Measurements from ENCODE around the gene ANXA10. TPM values are rescaled to one million over a fixed set of nuclear protein-coding genes. Genes with fewer than 3 reads are reported as not detected.

Gene ANXA10
- polyA plus RNA-seq, 1 of the 3 experiments (the other 2 are of a cell fraction) = 0.23 TPM

DNA sequence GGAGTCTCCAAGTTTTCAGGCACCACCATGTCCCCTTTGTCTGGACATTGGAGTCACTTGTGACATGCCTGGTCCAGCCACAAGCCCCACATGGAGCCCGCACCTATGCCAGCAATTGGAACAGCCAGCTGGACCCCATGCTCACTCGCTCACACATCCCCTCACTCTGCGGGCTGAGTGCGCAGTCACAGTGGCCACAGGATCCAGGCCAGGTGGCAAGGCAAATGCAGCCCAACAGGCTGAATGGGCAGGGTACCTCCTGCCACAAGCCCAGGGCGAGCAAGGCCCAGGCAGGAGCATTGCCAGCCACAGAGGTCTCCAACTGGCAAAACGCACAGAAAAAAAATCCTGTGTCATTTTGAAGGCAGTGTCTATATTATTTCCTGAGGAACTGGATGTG is 82.0 kb downstream of the ANXA10 start:
- 91% methylated on average over 6 of the region's 6 CpGs for WGBS (ENCODE audit: low lambda C conversion rate)
- Histone ChIP-seq H3F3A (replicated peaks; ENCODE audit: insufficient read depth) (no peaks in the 10 kb centered on the region), H3K27ac (ENCODE audit: low read depth in 2 of 2, low read length in 1 of 2) (no peak overlapping the region), H3K36me3 (replicated peaks in 1 of 2; ENCODE audit: control insufficient read depth in 1 of 2, insufficient read depth in 2 of 2, low read length in 1 of 2) (no peaks in the 10 kb centered on the region), H4K20me1 (ENCODE audit: insufficient read depth) (no peaks in the 10 kb centered on the region), H3K9me3 (no peaks in the 10 kb centered on the region), H3K79me2 (ENCODE audit: insufficient read depth) (no peaks in the 10 kb centered on the region), H3K9me2 (no peaks in the 10 kb centered on the region), H3K4me2 (no peak overlapping the region), H3K4me3 (ENCODE audit: low read depth in 2 of 2, low read length in 1 of 2) (no peak overlapping the region), H3K9ac (no peak overlapping the region), H3K4me1 (ENCODE audit: control insufficient read depth in 1 of 2, insufficient read depth in 2 of 2, low read depth in 1 of 2, low read length in 1 of 2) (no peaks in the 10 kb centered on the region), H3K27me3 (ENCODE audit: insufficient read depth) (no peaks in the 10 kb centered on the region), H2AFZ (ENCODE audit: low read depth) (no peak overlapping the region)
- POLR2A ChIA-PET = no interaction called here
- DNase-seq = no peak
- CTCF ChIA-PET = interaction anchor here (1.7 to 1.9 kb wide), 2 partner anchors 9 to 21 kb away, joined by 6 to 7 read pairs; no protein-coding TSS in a partner anchor
- TF ChIP-seq, protein P1, sequence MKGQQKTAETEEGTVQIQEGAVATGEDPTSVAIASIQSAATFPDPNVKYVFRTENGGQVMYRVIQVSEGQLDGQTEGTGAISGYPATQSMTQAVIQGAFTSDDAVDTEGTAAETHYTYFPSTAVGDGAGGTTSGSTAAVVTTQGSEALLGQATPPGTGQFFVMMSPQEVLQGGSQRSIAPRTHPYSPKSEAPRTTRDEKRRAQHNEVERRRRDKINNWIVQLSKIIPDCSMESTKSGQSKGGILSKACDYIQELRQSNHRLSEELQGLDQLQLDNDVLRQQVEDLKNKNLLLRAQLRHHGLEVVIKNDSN (IDR thresholded peaks at IDR 0.05; ENCODE audit: borderline replicate concordance, low read depth) = no peak
- TF ChIP-seq RXRA (IDR thresholded peaks at IDR 0.05; ENCODE audit: borderline replicate concordance, low read depth) (no peak), RAD21 (IDR thresholded peaks at IDR 0.05; ENCODE audit: low read length) (no peak), EZH2phosphoT487 (IDR thresholded peaks at IDR 0.05; ENCODE audit: borderline replicate concordance, low read depth) (no peak), TAF1 (IDR thresholded peaks at IDR 0.05; ENCODE audit: borderline replicate concordance, low read depth, low read length) (no peak), EP300 (IDR thresholded peaks at IDR 0.05; ENCODE audit: borderline replicate concordance in 1 of 2, low read depth in 1 of 2, low read length in 1 of 2) (no peak), ELF1 (IDR thresholded peaks at IDR 0.05) (no peak), GATA2 (CRISPR knock-in tag; IDR thresholded peaks at IDR 0.05) (no peak), TCF12 (IDR thresholded peaks at IDR 0.05) (no peak), RCOR1 (IDR thresholded peaks at IDR 0.05; ENCODE audit: low read length) (no peak), FOXJ3 (CRISPR knock-in tag; IDR thresholded peaks at IDR 0.05) (no peak), JUND (IDR thresholded peaks at IDR 0.05) (no peak), YY1 (IDR thresholded peaks at IDR 0.05; ENCODE audit: low read depth) (no peak), MEF2A (IDR thresholded peaks at IDR 0.05; ENCODE audit: borderline replicate concordance, low read depth) (no peak), FOSL2 (IDR thresholded peaks at IDR 0.05; ENCODE audit: borderline replicate concordance, low read depth) (no peak)
- TF ChIP-seq, protein P2, sequence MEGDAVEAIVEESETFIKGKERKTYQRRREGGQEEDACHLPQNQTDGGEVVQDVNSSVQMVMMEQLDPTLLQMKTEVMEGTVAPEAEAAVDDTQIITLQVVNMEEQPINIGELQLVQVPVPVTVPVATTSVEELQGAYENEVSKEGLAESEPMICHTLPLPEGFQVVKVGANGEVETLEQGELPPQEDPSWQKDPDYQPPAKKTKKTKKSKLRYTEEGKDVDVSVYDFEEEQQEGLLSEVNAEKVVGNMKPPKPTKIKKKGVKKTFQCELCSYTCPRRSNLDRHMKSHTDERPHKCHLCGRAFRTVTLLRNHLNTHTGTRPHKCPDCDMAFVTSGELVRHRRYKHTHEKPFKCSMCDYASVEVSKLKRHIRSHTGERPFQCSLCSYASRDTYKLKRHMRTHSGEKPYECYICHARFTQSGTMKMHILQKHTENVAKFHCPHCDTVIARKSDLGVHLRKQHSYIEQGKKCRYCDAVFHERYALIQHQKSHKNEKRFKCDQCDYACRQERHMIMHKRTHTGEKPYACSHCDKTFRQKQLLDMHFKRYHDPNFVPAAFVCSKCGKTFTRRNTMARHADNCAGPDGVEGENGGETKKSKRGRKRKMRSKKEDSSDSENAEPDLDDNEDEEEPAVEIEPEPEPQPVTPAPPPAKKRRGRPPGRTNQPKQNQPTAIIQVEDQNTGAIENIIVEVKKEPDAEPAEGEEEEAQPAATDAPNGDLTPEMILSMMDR (IDR thresholded peaks at IDR 0.05) = no peak
- TF ChIP-seq, protein P3, sequence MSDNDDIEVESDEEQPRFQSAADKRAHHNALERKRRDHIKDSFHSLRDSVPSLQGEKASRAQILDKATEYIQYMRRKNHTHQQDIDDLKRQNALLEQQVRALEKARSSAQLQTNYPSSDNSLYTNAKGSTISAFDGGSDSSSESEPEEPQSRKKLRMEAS (IDR thresholded peaks at IDR 0.05; ENCODE audit: low read depth) = no peak
- TF ChIP-seq, protein P4, sequence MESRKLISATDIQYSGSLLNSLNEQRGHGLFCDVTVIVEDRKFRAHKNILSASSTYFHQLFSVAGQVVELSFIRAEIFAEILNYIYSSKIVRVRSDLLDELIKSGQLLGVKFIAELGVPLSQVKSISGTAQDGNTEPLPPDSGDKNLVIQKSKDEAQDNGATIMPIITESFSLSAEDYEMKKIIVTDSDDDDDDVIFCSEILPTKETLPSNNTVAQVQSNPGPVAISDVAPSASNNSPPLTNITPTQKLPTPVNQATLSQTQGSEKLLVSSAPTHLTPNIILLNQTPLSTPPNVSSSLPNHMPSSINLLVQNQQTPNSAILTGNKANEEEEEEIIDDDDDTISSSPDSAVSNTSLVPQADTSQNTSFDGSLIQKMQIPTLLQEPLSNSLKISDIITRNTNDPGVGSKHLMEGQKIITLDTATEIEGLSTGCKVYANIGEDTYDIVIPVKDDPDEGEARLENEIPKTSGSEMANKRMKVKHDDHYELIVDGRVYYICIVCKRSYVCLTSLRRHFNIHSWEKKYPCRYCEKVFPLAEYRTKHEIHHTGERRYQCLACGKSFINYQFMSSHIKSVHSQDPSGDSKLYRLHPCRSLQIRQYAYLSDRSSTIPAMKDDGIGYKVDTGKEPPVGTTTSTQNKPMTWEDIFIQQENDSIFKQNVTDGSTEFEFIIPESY (IDR thresholded peaks at IDR 0.05; ENCODE audit: borderline replicate concordance, low read depth) = no peak
